Skeletal muscle tissue (tissue), 2 donors: ENCODE data around the gene FADS3. TPM values are rescaled to one million over a fixed set of nuclear protein-coding genes. Genes with fewer than 3 reads are reported as not detected.

ENCODE experiments used
- small RNA-seq: library from RNA; depleted of rRNA; stranded (forward); fragments of <200 nt; gene quantifications from one replicate; pipeline ENCODE3, GENCODE V24; 2014
- total RNA-seq: library from RNA; depleted of rRNA; stranded (reverse); fragments of >200 nt; gene quantifications from one replicate; pipeline ENCODE4 v1.2.3, GENCODE V29; 2014

FADS3 gene
- total RNA-seq, 1 donor from 2014 or later: 43.3 TPM

Small RNA genes within 50 kb of the gene (small RNA-seq; reads per million reads assigned to genes)
- gene MIR6746 (not detected), gene RNU6-1243P (not detected)

Other genes with a start within 250 kb of the FADS3 start
- 1.0 TPM for gene DAGLA, start 211.2 kb downstream of the FADS3 start, total RNA-seq
- not detected for gene MYRF, start 138.9 kb downstream of the FADS3 start, total RNA-seq
- gene TMEM258, start 98.9 kb downstream of the FADS3 start, total RNA-seq: 118 TPM
- 11.0 TPM for gene FEN1, start 98.6 kb downstream of the FADS3 start, total RNA-seq
- gene FADS1, start 74.5 kb downstream of the FADS3 start, total RNA-seq: 16.2 TPM
- 41.2 TPM for gene FADS2, start 63.2 kb downstream of the FADS3 start, total RNA-seq
- 9.4 TPM for gene RAB3IL1, start 26.0 kb upstream of the FADS3 start, total RNA-seq
- gene BEST1, start 58.8 kb upstream of the FADS3 start, total RNA-seq: 2.1 TPM
- gene FTH1, start 76.1 kb upstream of the FADS3 start, total RNA-seq: 276 TPM
- gene INCENP, start 232.5 kb upstream of the FADS3 start, total RNA-seq: 6.8 TPM